HCEC 1CT (cell line): ENCODE results near the gene FGF12.
A peak's percentile ranks its signal among the peaks of the same experiment; 100 is the strongest.

Source experiments
- DNase-seq: peaks from one replicate; pipeline ENCODE4 v3.0.0-alpha.2; 2017

Gene FGF12

GRCh38 chr3:192171213-192171612 is 556.1 kb downstream of the FGF12 start:
- DNase-seq: no peak

GRCh38 chr3:192170659-192171058 is 556.7 kb downstream of the FGF12 start:
- DNase-seq: no peak

- no peak for DNase-seq
Measured at GRCh38 chr3:192170031-192170430, 557.3 kb downstream of the FGF12 start.

- no peak for DNase-seq
Measured at GRCh38 chr3:192169332-192169915, 557.9 kb downstream of the FGF12 start.

- DNase-seq: no peak
Measured at GRCh38 chr3:192168202-192168601, 559.1 kb downstream of the FGF12 start.

GRCh38 chr3:192165552-192165951 is 561.8 kb downstream of the FGF12 start:
- no peak for DNase-seq

GRCh38 chr3:192161661-192162060 is 565.7 kb downstream of the FGF12 start:
- no peak for DNase-seq

GRCh38 chr3:192156382-192156781 is 571.0 kb downstream of the FGF12 start:
- no peak for DNase-seq

GRCh38 chr3:192155194-192155593 is 572.1 kb downstream of the FGF12 start:
- no peak for DNase-seq

- DNase-seq: no peak
Measured at GRCh38 chr3:192133271-192133670, 594.1 kb downstream of the FGF12 start.

- DNase-seq: no peak
Measured at GRCh38 chr3:192130534-192131132, 596.7 kb downstream of the FGF12 start.

- DNase-seq: no peak
Measured at GRCh38 chr3:192129586-192129985, 597.8 kb downstream of the FGF12 start.

GRCh38 chr3:192128922-192129321 is 598.4 kb downstream of the FGF12 start:
- DNase-seq: no peak

GRCh38 chr3:192128060-192128459 is 599.3 kb downstream of the FGF12 start:
- DNase-seq: no peak

GRCh38 chr3:192122832-192123594 is 604.3 kb downstream of the FGF12 start:
- no peak for DNase-seq

GRCh38 chr3:192121923-192122322 is 605.4 kb downstream of the FGF12 start:
- no peak for DNase-seq

GRCh38 chr3:192108820-192109219 is 618.5 kb downstream of the FGF12 start:
- no peak for DNase-seq

- DNase-seq: no peak
Measured at GRCh38 chr3:192106543-192106942, 620.8 kb downstream of the FGF12 start.

GRCh38 chr3:192092388-192093005 is 634.8 kb downstream of the FGF12 start:
- DNase-seq: no peak

- DNase-seq: peak; percentile 9
Measured at GRCh38 chr3:192091831-192092230, 635.5 kb downstream of the FGF12 start.

- no peak for DNase-seq
Measured at GRCh38 chr3:192090586-192090985, 636.8 kb downstream of the FGF12 start.
